HG02970 (cell line): ENCODE measurements around the gene NUMBL.
"Not testable (repeated sequence)": the region's sequence is repeated elsewhere in the genome, so short reads cannot be mapped to it uniquely, and the experiment has no call there.

Experiments used
- ATAC-seq: cut with Tn5 transposase; IDR thresholded peaks from one replicate; pipeline ENCODE4 v1.9.1; 2021; ENCODE audit warnings: mild to moderate bottlenecking, moderate library complexity, moderate number of reproducible peaks; ENCODE audit not compliant: unreplicated experiment, low FRiP score

NUMBL gene

GRCh38 chr19:40668991-40669614, 21.3 kb downstream of the NUMBL start:
- no peak for ATAC-seq

GRCh38 chr19:40667602-40668001, 22.8 kb downstream of the NUMBL start:
- ATAC-seq, result no peak

GRCh38 chr19:40666803-40667438, 23.5 kb downstream of the NUMBL start:
- ATAC-seq, result no peak

GRCh38 chr19:40663695-40664692, 26.5 kb downstream of the NUMBL start:
- no peak for ATAC-seq

- peak; percentile 74 for ATAC-seq
These were observed 27.3 kb downstream of the NUMBL start for GRCh38 chr19:40662925-40663694.

- no peak for ATAC-seq
These were observed 28.8 kb downstream of the NUMBL start for GRCh38 chr19:40661616-40662015.

- ATAC-seq, result no peak
These were observed 30.9 kb downstream of the NUMBL start for GRCh38 chr19:40659566-40659965.

- ATAC-seq, result no peak
These were observed 31.3 kb downstream of the NUMBL start for GRCh38 chr19:40659116-40659515.

- no peak for ATAC-seq
These were observed 32.4 kb downstream of the NUMBL start for GRCh38 chr19:40658031-40658430.

GRCh38 chr19:40655684-40656083, 34.8 kb downstream of the NUMBL start:
- ATAC-seq, result not testable (repeated sequence)

- ATAC-seq, result not testable (repeated sequence)
These were observed 38.1 kb downstream of the NUMBL start for GRCh38 chr19:40652303-40652702.

- no peak for ATAC-seq
These were observed 39.6 kb downstream of the NUMBL start for GRCh38 chr19:40650749-40651305.

GRCh38 chr19:40649903-40650675, 40.4 kb downstream of the NUMBL start:
- ATAC-seq, result not testable (repeated sequence)

GRCh38 chr19:40646743-40647254, 43.7 kb downstream of the NUMBL start:
- no peak for ATAC-seq

- no peak for ATAC-seq
These were observed 47.6 kb downstream of the NUMBL start for GRCh38 chr19:40642757-40643305.

- no peak for ATAC-seq
These were observed 48.3 kb downstream of the NUMBL start for GRCh38 chr19:40642051-40642706.

GRCh38 chr19:40641281-40641680, 49.2 kb downstream of the NUMBL start:
- ATAC-seq, result no peak

- ATAC-seq, result no peak
These were observed 49.7 kb downstream of the NUMBL start for GRCh38 chr19:40640744-40641143.
